ENCODE results near the gene RAPSN.

Gene RAPSN

DNA sequence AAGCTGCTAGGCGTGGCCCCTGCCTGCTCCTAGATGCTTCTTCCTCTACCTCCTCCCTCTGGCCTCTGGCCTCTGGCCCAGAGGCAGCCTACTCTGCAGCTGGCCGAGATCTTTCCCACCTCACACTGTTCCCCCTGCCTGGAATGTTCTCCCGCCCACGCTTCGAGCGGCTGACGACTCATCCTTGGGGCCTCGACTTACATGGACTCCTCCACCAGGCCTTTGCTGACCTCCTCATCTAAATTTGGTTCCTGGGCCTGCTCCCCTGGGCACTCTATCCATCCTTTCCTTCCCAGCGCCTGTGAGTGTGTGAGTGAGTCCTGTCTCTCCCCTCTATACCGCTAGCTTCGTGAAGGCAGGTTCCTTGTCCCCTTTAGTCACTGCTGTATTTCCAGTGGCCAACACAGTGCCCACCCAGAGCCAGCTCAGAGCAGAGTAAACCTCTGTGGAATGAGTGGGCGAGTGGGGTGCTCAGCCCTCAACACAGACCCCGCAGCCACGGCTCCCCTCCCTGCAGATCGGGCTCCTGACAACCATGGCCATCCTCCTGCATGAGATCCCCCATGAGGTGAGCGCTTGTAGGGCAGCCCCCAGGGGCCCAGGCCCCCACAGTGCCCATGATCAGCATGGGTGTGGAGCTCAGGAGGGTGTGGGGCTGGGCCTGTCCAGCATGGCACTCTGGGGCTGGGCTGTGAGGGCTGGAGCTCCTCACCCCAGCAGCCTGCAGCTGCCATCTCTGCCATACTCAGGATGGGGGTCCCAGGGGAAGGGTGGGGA is 34.8 kb downstream of the RAPSN start:
- TF ChIP-seq, protein P1, sequence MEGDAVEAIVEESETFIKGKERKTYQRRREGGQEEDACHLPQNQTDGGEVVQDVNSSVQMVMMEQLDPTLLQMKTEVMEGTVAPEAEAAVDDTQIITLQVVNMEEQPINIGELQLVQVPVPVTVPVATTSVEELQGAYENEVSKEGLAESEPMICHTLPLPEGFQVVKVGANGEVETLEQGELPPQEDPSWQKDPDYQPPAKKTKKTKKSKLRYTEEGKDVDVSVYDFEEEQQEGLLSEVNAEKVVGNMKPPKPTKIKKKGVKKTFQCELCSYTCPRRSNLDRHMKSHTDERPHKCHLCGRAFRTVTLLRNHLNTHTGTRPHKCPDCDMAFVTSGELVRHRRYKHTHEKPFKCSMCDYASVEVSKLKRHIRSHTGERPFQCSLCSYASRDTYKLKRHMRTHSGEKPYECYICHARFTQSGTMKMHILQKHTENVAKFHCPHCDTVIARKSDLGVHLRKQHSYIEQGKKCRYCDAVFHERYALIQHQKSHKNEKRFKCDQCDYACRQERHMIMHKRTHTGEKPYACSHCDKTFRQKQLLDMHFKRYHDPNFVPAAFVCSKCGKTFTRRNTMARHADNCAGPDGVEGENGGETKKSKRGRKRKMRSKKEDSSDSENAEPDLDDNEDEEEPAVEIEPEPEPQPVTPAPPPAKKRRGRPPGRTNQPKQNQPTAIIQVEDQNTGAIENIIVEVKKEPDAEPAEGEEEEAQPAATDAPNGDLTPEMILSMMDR (IDR thresholded peaks at IDR 0.05; ENCODE audit: insufficient read depth, missing control alignments) = no peak
- FAIRE-seq (no peak), DNase-seq (ENCODE audit: insufficient read length, low spot score) (no peak)

DNA sequence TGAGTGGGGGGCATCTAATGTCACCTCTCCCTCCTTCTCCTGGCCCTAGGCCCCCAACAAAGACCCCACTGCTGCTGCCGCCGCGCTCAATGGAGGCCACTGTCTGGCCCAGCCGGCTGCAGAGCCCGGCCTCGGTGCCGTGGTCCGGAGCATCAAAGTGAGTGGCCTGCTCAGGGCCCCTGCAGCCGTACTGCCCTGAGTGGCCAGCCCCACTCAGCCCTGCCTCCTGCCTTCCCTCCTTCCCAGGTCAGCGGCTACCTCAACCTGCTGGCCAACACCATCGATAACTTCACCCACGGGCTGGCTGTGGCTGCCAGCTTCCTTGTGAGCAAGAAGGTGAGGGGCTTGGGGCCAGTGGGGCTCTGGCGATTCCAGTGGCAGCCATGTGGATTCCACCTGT is 35.6 kb downstream of the RAPSN start:
- no peak for FAIRE-seq
- DNase-seq (ENCODE audit: insufficient read length, low spot score) = no peak
- TF ChIP-seq, protein P1 (IDR thresholded peaks at IDR 0.05; ENCODE audit: insufficient read depth, missing control alignments) = no peak

DNA sequence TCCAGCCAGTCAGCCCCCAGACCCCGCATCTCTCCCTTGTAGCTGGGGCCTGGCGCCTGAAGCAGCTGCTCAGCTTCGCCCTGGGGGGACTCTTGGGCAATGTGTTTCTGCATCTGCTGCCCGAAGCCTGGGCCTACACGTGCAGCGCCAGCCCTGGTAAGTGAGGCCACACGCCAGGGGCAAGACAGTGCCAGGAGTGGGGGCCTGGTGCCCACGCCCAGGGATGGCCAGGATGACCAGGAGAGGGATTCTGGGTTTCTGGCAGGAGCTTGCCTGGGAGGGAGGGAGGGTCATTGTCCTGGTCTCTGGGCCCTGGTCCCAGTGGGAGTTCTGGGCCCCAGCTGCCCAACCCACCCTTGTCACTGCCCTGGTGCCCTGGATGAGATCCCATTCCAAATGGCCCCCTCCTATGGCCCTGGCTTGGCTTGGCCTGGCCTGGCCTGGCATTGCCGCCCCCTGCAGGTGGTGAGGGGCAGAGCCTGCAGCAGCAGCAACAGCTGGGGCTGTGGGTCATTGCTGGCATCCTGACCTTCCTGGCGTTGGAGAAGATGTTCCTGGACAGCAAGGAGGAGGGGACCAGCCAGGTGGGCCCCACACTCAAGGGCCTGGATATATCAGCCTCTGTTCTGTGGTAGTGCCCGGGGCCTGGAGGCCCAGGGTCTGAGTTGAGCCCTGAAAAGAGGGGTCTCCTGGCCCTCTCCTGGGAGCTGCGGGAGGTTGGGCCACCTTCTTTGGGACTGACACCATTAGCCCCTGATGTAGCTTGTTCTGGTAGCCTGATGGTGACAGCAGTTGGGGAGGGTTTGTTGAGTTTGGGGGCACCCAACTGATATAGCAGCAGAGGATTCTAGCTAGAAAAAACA is 36.8 kb downstream of the RAPSN start:
- TF ChIP-seq, protein P1 (IDR thresholded peaks at IDR 0.05; ENCODE audit: insufficient read depth, missing control alignments) = peak; percentile 61
- FAIRE-seq (no peak), DNase-seq (ENCODE audit: insufficient read length, low spot score) (peak; percentile 53)

DNA sequence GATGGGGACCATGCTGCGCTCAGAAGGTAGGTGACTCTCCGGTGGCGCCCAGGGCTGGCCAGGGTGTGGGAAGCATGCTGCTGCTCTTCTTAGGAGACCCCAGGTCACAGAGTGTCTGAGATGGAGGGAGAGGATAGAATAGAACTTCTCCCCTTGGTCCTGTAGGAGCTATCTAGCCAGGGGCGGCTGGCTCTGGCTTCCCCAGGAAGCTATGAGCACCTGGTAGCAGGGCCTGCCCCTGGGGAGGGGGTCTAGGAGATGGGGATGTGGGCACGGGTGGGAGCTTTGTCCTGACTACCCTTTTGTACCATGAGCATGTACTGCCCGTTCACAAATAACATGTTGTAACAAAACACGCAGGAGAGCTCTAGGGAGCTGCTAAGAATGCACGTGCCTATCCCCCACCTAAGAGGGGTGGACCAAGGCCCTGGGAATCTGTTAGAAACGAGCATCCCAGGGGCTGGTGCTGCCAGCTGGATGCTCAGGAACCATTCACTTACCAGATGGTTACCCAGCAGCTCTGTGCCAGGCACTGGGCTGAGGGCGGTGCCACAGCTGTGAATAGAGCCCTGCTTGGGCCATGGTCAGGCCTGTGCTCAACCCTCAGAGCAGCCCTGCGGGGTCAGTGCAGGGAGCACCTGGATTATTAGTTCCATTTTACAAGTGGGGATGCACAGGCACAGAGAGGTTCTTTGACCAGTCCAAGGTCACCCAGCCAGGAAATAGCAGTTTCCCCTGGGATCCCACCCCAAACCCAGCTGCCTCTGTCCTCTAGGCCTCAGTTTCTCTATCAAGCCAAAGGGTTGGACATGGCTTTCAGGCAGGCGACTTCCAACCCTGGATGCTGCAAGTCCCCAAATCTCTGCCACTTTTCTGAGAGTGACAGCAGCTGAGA is 38.3 kb downstream of the RAPSN start:
- FAIRE-seq = no peak
- TF ChIP-seq, protein P1 (IDR thresholded peaks at IDR 0.05; ENCODE audit: insufficient read depth, missing control alignments) = no peak
- no peak for DNase-seq (ENCODE audit: insufficient read length, low spot score)

DNA sequence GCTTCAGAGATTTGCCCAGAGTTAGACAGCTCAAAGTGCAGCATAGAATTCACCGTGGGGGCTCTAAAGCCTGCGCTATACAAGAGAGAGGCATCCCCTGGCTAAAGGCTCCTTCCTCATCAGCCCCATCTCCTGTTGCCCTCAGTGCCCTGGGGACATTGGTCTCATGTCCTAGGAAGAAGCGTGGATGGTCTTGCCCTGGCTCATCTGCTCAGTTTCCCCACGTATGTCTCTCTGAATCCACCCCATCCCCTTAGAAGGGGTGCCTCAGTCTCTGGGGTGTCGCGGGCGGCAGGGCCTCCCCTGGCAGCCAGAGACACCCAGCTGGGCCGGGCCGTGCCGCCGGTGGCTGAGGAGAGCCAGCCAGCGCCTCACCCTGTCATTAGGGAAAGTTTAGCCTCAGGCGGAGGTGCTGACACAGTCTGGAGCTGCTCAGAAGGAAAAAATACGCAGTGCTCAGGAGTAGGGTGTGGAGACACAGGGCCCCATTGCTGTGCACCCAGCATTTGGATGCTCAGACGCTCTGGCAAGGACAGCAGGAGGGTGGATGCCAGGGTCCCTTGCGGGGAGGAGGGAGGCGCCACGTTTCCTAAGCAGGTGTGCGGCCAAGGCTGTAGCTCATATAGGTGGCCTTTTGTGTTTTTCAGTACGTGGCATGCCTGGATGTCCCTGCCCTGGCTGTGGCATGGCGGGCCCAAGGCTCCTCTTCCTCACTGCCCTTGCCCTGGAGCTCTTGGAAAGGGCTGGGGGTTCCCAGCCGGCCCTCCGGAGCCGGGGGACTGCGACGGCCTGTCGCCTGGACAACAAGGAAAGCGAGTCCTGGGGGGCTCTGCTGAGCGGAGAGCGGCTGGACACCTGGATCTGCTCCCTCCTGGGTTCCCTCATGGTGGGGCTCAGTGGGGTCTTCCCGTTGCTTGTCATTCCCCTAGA is 39.2 kb downstream of the RAPSN start:
- FAIRE-seq = no peak
- DNase-seq (ENCODE audit: insufficient read length, low spot score) = no peak
- TF ChIP-seq, protein P1 (IDR thresholded peaks at IDR 0.05; ENCODE audit: insufficient read depth, missing control alignments) = no peak

Measured in D721Med (cell line).